Nephron progenitor cell (in vitro differentiated cells): ENCODE data around the gene CACNG4.

Source experiments
- DNase-seq: peaks from one replicate; pipeline ENCODE4 v3.0.0; 2021
- H3K27ac Mint-ChIP-seq: 2 replicates; pipeline ENCODE4 v1.8.0; 2021; ENCODE audit warnings: mild to moderate bottlenecking, moderate library complexity, mixed read lengths
- H3K27me3 Mint-ChIP-seq: 2 replicates; pipeline ENCODE4 v1.8.0; 2021; ENCODE audit warnings: mild to moderate bottlenecking, low read depth, mixed read lengths; ENCODE audit not compliant: poor library complexity
- H3K36me3 Mint-ChIP-seq: 2 replicates; pipeline ENCODE4 v1.8.0; 2021; ENCODE audit warnings: low read depth, mixed read lengths
- H3K4me1 Mint-ChIP-seq: 2 replicates; pipeline ENCODE4 v1.8.0; 2021; ENCODE audit warnings: mixed read lengths
- H3K4me3 Mint-ChIP-seq: 2 replicates; pipeline ENCODE4 v1.8.0; 2021; ENCODE audit warnings: mild to moderate bottlenecking, moderate library complexity, mixed read lengths
- H3K9me3 Mint-ChIP-seq: 2 replicates; pipeline ENCODE4 v1.8.0; 2021; ENCODE audit warnings: mild to moderate bottlenecking, moderate library complexity, mixed read lengths
- CTCF ChIP-seq: fragments of 200-600 bp; sonication (generic); IDR thresholded peaks from 2 replicates; pipeline ENCODE4 v1.5.0; 2021; ENCODE audit warnings: antibody characterized with exemption

Gene CACNG4

GRCh38 chr17:66951605-66951953 is 12.9 kb upstream of the CACNG4 start:
- peaks cover 14% of the 10 kb centered on the region for H3K27me3 Mint-ChIP-seq
- DNase-seq: no peak

GRCh38 chr17:66952031-66952524 is 12.4 kb upstream of the CACNG4 start:
- DNase-seq: no peak
- H3K4me1 Mint-ChIP-seq: no peaks in the 10 kb centered on the region

More at GRCh38 chr17:66951605-66951953, 12.9 kb upstream of the CACNG4 start:
- no peak for TF ChIP-seq CTCF
- H3K27ac Mint-ChIP-seq: no peak overlapping the region
- H3K4me1 Mint-ChIP-seq: no peaks in the 10 kb centered on the region
- H3K36me3 Mint-ChIP-seq: no peaks in the 10 kb centered on the region
- H3K9me3 Mint-ChIP-seq: peaks cover 19% of the 10 kb centered on the region
- H3K4me3 Mint-ChIP-seq: no peak overlapping the region

GRCh38 chr17:66952681-66953629 is 11.6 kb upstream of the CACNG4 start:
- Mint-ChIP-seq H3K4me3 (no peak overlapping the region), H3K9me3 (peaks cover 19% of the 10 kb centered on the region), H3K27ac (no peak overlapping the region), H3K4me1 (no peaks in the 10 kb centered on the region), H3K27me3 (peaks cover 11% of the 10 kb centered on the region), H3K36me3 (no peaks in the 10 kb centered on the region)
- no peak for TF ChIP-seq CTCF
- no peak for DNase-seq

More at GRCh38 chr17:66952031-66952524, 12.4 kb upstream of the CACNG4 start:
- H3K36me3 Mint-ChIP-seq: no peaks in the 10 kb centered on the region
- peaks cover 11% of the 10 kb centered on the region for H3K27me3 Mint-ChIP-seq
- no peak overlapping the region for H3K27ac Mint-ChIP-seq
- peaks cover 19% of the 10 kb centered on the region for H3K9me3 Mint-ChIP-seq
- no peak overlapping the region for H3K4me3 Mint-ChIP-seq
- no peak for TF ChIP-seq CTCF

GRCh38 chr17:66953630-66954020 is 10.9 kb upstream of the CACNG4 start:
- Mint-ChIP-seq H3K4me1 (no peaks in the 10 kb centered on the region), H3K27me3 (peaks cover 11% of the 10 kb centered on the region), H3K9me3 (peaks cover 19% of the 10 kb centered on the region), H3K36me3 (no peaks in the 10 kb centered on the region), H3K27ac (no peak overlapping the region), H3K4me3 (no peak overlapping the region)
- TF ChIP-seq CTCF: no peak
- no peak for DNase-seq

- DNase-seq: no peak
- Mint-ChIP-seq H3K36me3 (no peaks in the 10 kb centered on the region), H3K27me3 (peaks cover 16% of the 10 kb centered on the region), H3K4me3 (no peak overlapping the region), H3K9me3 (peaks cover 15% of the 10 kb centered on the region), H3K4me1 (no peaks in the 10 kb centered on the region), H3K27ac (no peak overlapping the region)
- no peak for TF ChIP-seq CTCF
These were observed 9.9 kb upstream of the CACNG4 start for GRCh38 chr17:66954632-66955031.
